CD4-positive, alpha-beta T cell treated with Interleukin-2 at 100 ng/mL for 4 hours (primary cell): ENCODE measurements around the gene GLYAT.

ENCODE experiments used
- DNase-seq: peaks from one replicate; pipeline ENCODE4 v3.0.0-alpha.2; 2020; ENCODE audit warnings: low spot score

GLYAT gene

GRCh38 chr11:58731819-58732218 is at the start of gene GLYAT:
TSS of gene GLYAT (minus strand) at chr11:58731943. CDS start at chr11:58724496, 7,447 bp downstream.
- no peak for DNase-seq

- no peak for DNase-seq
These were observed 49.6 kb upstream of the GLYAT start for GRCh38 chr11:58781345-58781744.

- no peak for DNase-seq
These were observed 48.8 kb upstream of the GLYAT start for GRCh38 chr11:58780578-58780977.

GRCh38 chr11:58776891-58777710 is 45.4 kb upstream of the GLYAT start:
- DNase-seq: no peak

GRCh38 chr11:58775066-58775708 is 43.4 kb upstream of the GLYAT start:
- DNase-seq: no peak

- DNase-seq: no peak
These were observed 42.4 kb upstream of the GLYAT start for GRCh38 chr11:58774164-58774593.

- DNase-seq: no peak
These were observed 41.6 kb upstream of the GLYAT start for GRCh38 chr11:58773337-58773736.

- DNase-seq: no peak
These were observed 40.9 kb upstream of the GLYAT start for GRCh38 chr11:58772329-58773285.

- DNase-seq: no peak
These were observed 39.7 kb upstream of the GLYAT start for GRCh38 chr11:58771458-58771855.

- no peak for DNase-seq
These were observed 39.1 kb upstream of the GLYAT start for GRCh38 chr11:58770627-58771457.

- DNase-seq: no peak
These were observed 38.4 kb upstream of the GLYAT start for GRCh38 chr11:58770166-58770565.

- no peak for DNase-seq
These were observed 37.6 kb upstream of the GLYAT start for GRCh38 chr11:58769308-58769707.

- no peak for DNase-seq
These were observed 36.4 kb upstream of the GLYAT start for GRCh38 chr11:58768137-58768536.

GRCh38 chr11:58765078-58765477 is 33.3 kb upstream of the GLYAT start:
- no peak for DNase-seq

- DNase-seq: no peak
These were observed 31.4 kb upstream of the GLYAT start for GRCh38 chr11:58763120-58763490.

GRCh38 chr11:58762284-58763119 is 30.8 kb upstream of the GLYAT start:
- no peak for DNase-seq

- no peak for DNase-seq
These were observed 25.7 kb upstream of the GLYAT start for GRCh38 chr11:58757439-58757838.

- no peak for DNase-seq
These were observed 14.1 kb upstream of the GLYAT start for GRCh38 chr11:58745705-58746364.

- no peak for DNase-seq
These were observed 13.4 kb upstream of the GLYAT start for GRCh38 chr11:58744988-58745704.
